Measurements from ENCODE around the gene LTBP4.

The LTBP4 gene

GRCh38 chr19:40667602-40668001 is 66.4 kb downstream of the LTBP4 start:
- DNase-seq = no peak

DNA sequence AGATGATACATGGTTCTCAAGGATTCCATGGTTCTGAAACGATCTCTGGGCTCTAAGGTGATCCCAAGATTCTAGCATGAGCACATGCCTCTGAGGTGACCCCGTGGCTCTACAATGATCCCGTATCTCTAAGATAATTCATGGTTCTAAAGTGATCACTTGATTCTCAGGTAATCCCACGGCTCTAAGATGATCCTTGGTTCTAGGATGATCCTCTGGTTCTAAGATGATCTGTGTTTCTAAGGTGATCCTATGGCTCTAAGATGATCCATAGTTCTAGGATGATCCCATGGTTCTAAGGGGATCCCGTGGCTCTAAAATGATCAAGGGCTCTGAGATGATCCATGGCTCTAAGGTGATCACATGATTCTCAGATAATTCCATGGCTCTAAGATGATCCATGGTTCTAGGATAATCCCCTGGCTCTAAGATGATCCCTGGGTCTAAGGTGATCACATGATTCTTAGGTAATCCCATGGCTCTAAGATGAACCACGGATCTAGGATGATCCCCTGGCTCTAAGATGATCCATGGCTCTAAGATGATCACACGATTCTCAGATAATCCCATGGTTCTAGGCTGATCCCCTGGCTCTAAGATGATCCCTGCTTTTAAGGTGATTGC is 67.9 kb downstream of the LTBP4 start:
- no peak for DNase-seq

DNA sequence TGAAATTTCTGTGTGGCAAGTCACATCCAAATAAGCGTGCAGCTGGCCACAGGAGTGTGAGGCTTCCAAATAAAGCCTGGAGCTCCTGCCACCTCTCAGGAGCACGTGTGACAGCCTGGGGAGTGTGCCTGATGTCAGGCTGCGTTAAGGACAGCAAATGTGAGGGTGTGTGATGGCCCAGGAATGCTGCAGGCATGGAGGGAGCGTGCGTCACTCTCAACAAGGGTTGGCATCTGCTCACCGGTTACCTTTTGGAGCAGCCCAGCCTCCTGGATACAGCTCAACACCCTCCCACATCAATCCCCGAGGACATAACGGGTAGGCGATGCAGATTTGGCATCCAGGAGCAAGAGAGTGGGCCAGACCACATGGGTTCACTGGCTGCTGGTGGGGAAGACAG is 70.2 kb downstream of the LTBP4 start:
- DNase-seq = no peak

DNA sequence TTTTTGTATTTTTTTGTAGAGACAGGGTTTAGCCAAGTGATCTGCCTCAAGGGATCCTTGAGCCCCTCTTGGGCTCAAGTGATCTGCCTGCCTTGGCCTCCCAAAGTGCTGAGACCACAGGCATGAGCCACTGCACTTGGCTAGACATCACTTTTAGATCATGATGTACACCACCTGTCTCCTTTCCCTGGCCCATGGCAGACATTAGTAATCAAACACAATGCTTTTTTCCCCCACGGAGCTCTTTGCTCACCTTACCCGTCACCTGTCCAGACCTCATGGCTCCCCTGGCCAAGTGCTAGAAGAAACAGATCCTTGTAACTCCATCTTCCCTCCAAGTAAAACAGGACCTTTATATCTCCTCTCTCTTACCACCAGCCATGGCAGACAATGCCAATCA is 70.9 kb downstream of the LTBP4 start:
- DNase-seq = no peak

GRCh38 chr19:40672573-40673299 is 71.6 kb downstream of the LTBP4 start:
- no peak for DNase-seq

GRCh38 chr19:40673397-40673796 is 72.2 kb downstream of the LTBP4 start:
- DNase-seq = no peak

DNA sequence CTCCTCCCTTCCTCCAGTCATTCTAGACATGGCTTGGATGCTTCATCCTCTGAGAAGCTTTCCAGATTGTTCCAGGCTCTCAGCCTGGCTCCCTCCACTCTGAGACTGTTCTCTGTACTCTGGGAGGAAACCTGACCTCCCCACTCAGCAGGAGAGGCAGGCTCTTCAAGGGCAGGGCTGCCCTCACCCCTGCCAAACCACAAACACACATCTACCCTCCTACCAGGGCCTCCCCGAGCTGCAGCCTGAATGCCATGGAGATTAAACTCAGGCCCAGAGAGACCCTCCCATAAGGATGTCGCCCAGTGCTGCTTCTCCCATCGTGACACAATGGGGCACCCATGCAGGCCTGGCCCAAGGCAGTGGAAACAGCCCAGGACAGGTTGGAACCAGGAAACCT is 73.1 kb downstream of the LTBP4 start:
- no peak for DNase-seq

- DNase-seq = no peak
Measured at GRCh38 chr19:40677156-40677555, 76.0 kb downstream of the LTBP4 start.
